H9 (cell line): ENCODE results near the gene JPT2. TPM values are rescaled to one million over a fixed set of nuclear protein-coding genes. Genes with fewer than 3 reads are reported as not detected.

Source experiments
- DNase-seq: peaks from one replicate; pipeline ENCODE4 v3.0.0-alpha.2; 2017
- H2AFZ ChIP-seq: one replicate; pipeline ENCODE4 v1.6.1; 2013; ENCODE audit warnings: mild to moderate bottlenecking, low read length, control low read depth, moderate library complexity
- H2AK5ac ChIP-seq: 2 replicates; pipeline ENCODE4 v1.6.1; 2013; ENCODE audit warnings: low read length, control low read depth, mixed read lengths; ENCODE audit not compliant: insufficient read length
- H2BK120ac ChIP-seq: one replicate; pipeline ENCODE4 v1.6.1; 2013; ENCODE audit warnings: low read depth, mild to moderate bottlenecking, low read length, control low read depth, inconsistent platforms; ENCODE audit not compliant: poor library complexity, severe bottlenecking
- H2BK12ac ChIP-seq: 2 replicates; pipeline ENCODE4 v1.6.1; 2013; ENCODE audit warnings: low read length, control low read depth, mixed read lengths, low read depth; ENCODE audit not compliant: insufficient read length
- H2BK15ac ChIP-seq: 2 replicates; pipeline ENCODE4 v1.6.1; 2013; ENCODE audit warnings: low read depth, low read length, control low read depth
- H2BK20ac ChIP-seq: one replicate; pipeline ENCODE4 v1.6.1; 2013; ENCODE audit warnings: low read depth, mild to moderate bottlenecking, low read length, control low read depth, inconsistent platforms; ENCODE audit not compliant: poor library complexity, severe bottlenecking
- H2BK5ac ChIP-seq: 2 replicates; pipeline ENCODE4 v1.6.1; 2013; ENCODE audit warnings: low read length, control low read depth, mixed read lengths; ENCODE audit not compliant: insufficient read length
- H3K14ac ChIP-seq: 2 replicates; pipeline ENCODE4 v1.6.1; 2013; ENCODE audit warnings: low read length, control low read depth; ENCODE audit not compliant: insufficient read depth
- H3K18ac ChIP-seq: 2 replicates; pipeline ENCODE4 v1.6.1; 2013; ENCODE audit warnings: low read depth, mild to moderate bottlenecking, mixed read lengths, low read length, control low read depth; ENCODE audit not compliant: insufficient read length
- H3K23ac ChIP-seq: 2 replicates; pipeline ENCODE4 v1.6.1; 2013; ENCODE audit warnings: low read length, control low read depth, mixed read lengths, low read depth; ENCODE audit not compliant: insufficient read length
- H3K23me2 ChIP-seq: 2 replicates; pipeline ENCODE4 v1.6.1; 2013; ENCODE audit warnings: low read depth, mild to moderate bottlenecking, mixed read lengths, low read length, control low read depth; ENCODE audit not compliant: insufficient read length, poor library complexity, severe bottlenecking
- H3K27ac ChIP-seq: 2 replicates; pipeline ENCODE4 v1.5.1; 2013; ENCODE audit warnings: low read length, control low read depth, mixed read lengths, low read depth; ENCODE audit not compliant: insufficient read length
- H3K27me3 ChIP-seq: 2 replicates; pipeline ENCODE4 v1.6.1; 2013; ENCODE audit warnings: low read length, control low read depth, inconsistent platforms; ENCODE audit not compliant: insufficient read depth
- H3K4ac ChIP-seq: 2 replicates; pipeline ENCODE4 v1.6.1; 2013; ENCODE audit warnings: low read depth, mild to moderate bottlenecking, control low read depth, inconsistent platforms, low read length, moderate library complexity
- H3K4me1 ChIP-seq: 2 replicates; pipeline ENCODE4 v1.6.1; 2013; ENCODE audit warnings: low read length, control low read depth, inconsistent platforms; ENCODE audit not compliant: insufficient read depth
- H3K4me2 ChIP-seq: 2 replicates; pipeline ENCODE4 v1.6.1; 2013; ENCODE audit warnings: low read length, control low read depth, mixed read lengths; ENCODE audit not compliant: insufficient read length, insufficient read depth
- H3K56ac ChIP-seq: 2 replicates; pipeline ENCODE4 v1.6.1; 2013; ENCODE audit warnings: low read depth, mild to moderate bottlenecking, mixed read lengths, low read length, control low read depth; ENCODE audit not compliant: insufficient read length
- H3K79me1 ChIP-seq: 2 replicates; pipeline ENCODE4 v1.6.1; 2013; ENCODE audit warnings: low read depth, mild to moderate bottlenecking, moderate library complexity, low read length, control low read depth, inconsistent platforms; ENCODE audit not compliant: insufficient read depth, poor library complexity, severe bottlenecking
- H3K79me2 ChIP-seq: 2 replicates; pipeline ENCODE4 v1.6.1; 2013; ENCODE audit warnings: low read length, control low read depth, inconsistent platforms; ENCODE audit not compliant: insufficient read depth
- H3K9ac ChIP-seq: 2 replicates; pipeline ENCODE4 v1.6.1; 2013; ENCODE audit warnings: low read length, control low read depth, mixed read lengths; ENCODE audit not compliant: insufficient read length; ENCODE audit errors: extremely low read depth
- H3K9me3 ChIP-seq: one replicate; pipeline ENCODE4 v1.6.1; 2013; ENCODE audit warnings: low read depth, low read length, inconsistent platforms; ENCODE audit not compliant: control insufficient read depth
- H3T11ph ChIP-seq: one replicate; pipeline ENCODE4 v1.6.1; 2013; ENCODE audit warnings: mild to moderate bottlenecking, low read length, control low read depth, inconsistent platforms
- H4K20me1 ChIP-seq: one replicate; pipeline ENCODE4 v1.6.1; 2013; ENCODE audit not compliant: control insufficient read depth, insufficient read length, insufficient read depth
- H4K5ac ChIP-seq: 2 replicates; pipeline ENCODE4 v1.6.1; 2013; ENCODE audit warnings: low read depth, mild to moderate bottlenecking, mixed read lengths, low read length, control low read depth; ENCODE audit not compliant: insufficient read length
- H4K8ac ChIP-seq: replicated peaks from 2 replicates; pipeline ENCODE4 v1.6.1; 2013; ENCODE audit warnings: low read length, control low read depth, mixed read lengths, low read depth; ENCODE audit not compliant: insufficient read length
- H4K91ac ChIP-seq: 2 replicates; pipeline ENCODE4 v1.6.1; 2013; ENCODE audit warnings: low read depth, mild to moderate bottlenecking, moderate library complexity, mixed read lengths, low read length, control low read depth; ENCODE audit not compliant: insufficient read length
- H3K27ac Mint-ChIP-seq, 3 experiments: 2 replicates in 2 of 3; 3 replicates in 1 of 3; pipeline ENCODE4 v1.8.0; 2020 to 2021; ENCODE audit warnings: mixed read lengths in 3 of 3, mild to moderate bottlenecking in 1 of 3, moderate library complexity in 1 of 3
- H3K27me3 Mint-ChIP-seq: 2 replicates; pipeline ENCODE4 v1.8.0; 2021; ENCODE audit warnings: low read depth, mild to moderate bottlenecking, moderate library complexity, mixed read lengths
- H3K36me3 Mint-ChIP-seq, 3 experiments: 2 replicates in 2 of 3; 3 replicates in 1 of 3; pipeline ENCODE4 v1.8.0; 2020 to 2021; ENCODE audit warnings: low read depth in 3 of 3, mixed read lengths in 3 of 3; ENCODE audit not compliant: insufficient read depth in 1 of 3
- H3K4me1 Mint-ChIP-seq, 2 experiments: 2 replicates each; pipeline ENCODE4 v1.8.0; 2020; ENCODE audit warnings: mixed read lengths in 2 of 2
- H3K4me3 Mint-ChIP-seq, 2 experiments: 2 replicates in 1 of 2; 3 replicates in 1 of 2; pipeline ENCODE4 v1.8.0; 2020 to 2021; ENCODE audit warnings: mild to moderate bottlenecking in 2 of 2, mixed read lengths in 2 of 2, moderate library complexity in 1 of 2
- H3K9me3 Mint-ChIP-seq, 2 experiments: 2 replicates in 1 of 2; 3 replicates in 1 of 2; pipeline ENCODE4 v1.8.0; 2020; ENCODE audit warnings: mild to moderate bottlenecking in 2 of 2, mixed read lengths in 2 of 2, moderate library complexity in 1 of 2
- CTCF ChIP-seq: fragments of 200-600 bp; sonication (generic); conservative IDR thresholded peaks from 3 replicates; pipeline ENCODE4 v1.8.0; 2021; ENCODE audit warnings: antibody characterized with exemption, mild to moderate bottlenecking
- whole genome bisulfite sequencing: extraction: QIAGEN DNeasy Blood & Tissue Kit; methylation state at CpG from one replicate; pipeline ENCODE4 v1.1.7; 2013; ENCODE audit warnings: missing lambda C conversion rate, low lambda C conversion rate, mixed read lengths; ENCODE audit not compliant: insufficient read length; ENCODE audit errors: extremely low coverage; 5-methylcytosine and 5-hydroxymethylcytosine counted together
- total RNA-seq: library from RNA; stranded (reverse); gene quantifications from 2 replicates; pipeline ENCODE4 v1.2.1, GENCODE V29; 2021

Gene JPT2
- total RNA-seq, 1 experiment from 2014 or later, result 206 TPM

- no peak for TF ChIP-seq CTCF
- Histone ChIP-seq H3K27ac (no peak overlapping the region), H3K9me3 (no peaks in the 10 kb centered on the region), H4K8ac (no peak overlapping the region), H4K5ac (no peak overlapping the region), H2AK5ac (no peak overlapping the region), H2BK120ac (no peak overlapping the region), H3T11ph (no peak overlapping the region), H3K27me3 (no peaks in the 10 kb centered on the region), H3K4me1 (no peaks in the 10 kb centered on the region), H3K4me2 (no peak overlapping the region), H3K9ac (no peak overlapping the region), H3K79me2 (0 out of 2 replicates have a peak, but pooled peaks cover 2% of the 10 kb centered on the region), H3K23ac (no peak overlapping the region), H4K20me1 (no peaks in the 10 kb centered on the region), H3K23me2 (no peaks in the 10 kb centered on the region), H3K56ac (no peak overlapping the region), H3K18ac (no peak overlapping the region), H3K79me1 (no peaks in the 10 kb centered on the region), H3K4ac (no peak overlapping the region), H2BK15ac (no peak overlapping the region), H2BK12ac (no peak overlapping the region), H3K14ac (no peak overlapping the region), H4K91ac (no peak overlapping the region), H2BK20ac (no peak overlapping the region), H2BK5ac (no peak overlapping the region), H2AFZ (no peak overlapping the region)
- Mint-ChIP-seq H3K27me3 (no peaks in the 10 kb centered on the region), H3K4me3 (no peak overlapping the region), H3K36me3 (peaks cover 23 to 69% (median 62%) of the 10 kb centered on the region in 3 experiments), H3K4me1 (peaks cover 0 to 14% of the 10 kb centered on the region in 2 experiments; a peak in 2 of 4 replicates), H3K9me3 (no peaks in the 10 kb centered on the region), H3K27ac (peak overlapping the region in 1 of 3 experiments; percentile 5; a peak in 2 of 7 replicates)
- no peak for DNase-seq
- no CpG with 5 or more reads among the region's 13 CpGs for WGBS
Observed at GRCh38 chr16:1645914-1646525, 32.1 kb upstream of the JPT2 start.
